HG03139 (cell line): ENCODE data around the gene FREM1.

Source experiments
- ATAC-seq: cut with Tn5 transposase; IDR thresholded peaks from one replicate; pipeline ENCODE4 v1.9.1; 2021; ENCODE audit not compliant: unreplicated experiment

The FREM1 gene

DNA sequence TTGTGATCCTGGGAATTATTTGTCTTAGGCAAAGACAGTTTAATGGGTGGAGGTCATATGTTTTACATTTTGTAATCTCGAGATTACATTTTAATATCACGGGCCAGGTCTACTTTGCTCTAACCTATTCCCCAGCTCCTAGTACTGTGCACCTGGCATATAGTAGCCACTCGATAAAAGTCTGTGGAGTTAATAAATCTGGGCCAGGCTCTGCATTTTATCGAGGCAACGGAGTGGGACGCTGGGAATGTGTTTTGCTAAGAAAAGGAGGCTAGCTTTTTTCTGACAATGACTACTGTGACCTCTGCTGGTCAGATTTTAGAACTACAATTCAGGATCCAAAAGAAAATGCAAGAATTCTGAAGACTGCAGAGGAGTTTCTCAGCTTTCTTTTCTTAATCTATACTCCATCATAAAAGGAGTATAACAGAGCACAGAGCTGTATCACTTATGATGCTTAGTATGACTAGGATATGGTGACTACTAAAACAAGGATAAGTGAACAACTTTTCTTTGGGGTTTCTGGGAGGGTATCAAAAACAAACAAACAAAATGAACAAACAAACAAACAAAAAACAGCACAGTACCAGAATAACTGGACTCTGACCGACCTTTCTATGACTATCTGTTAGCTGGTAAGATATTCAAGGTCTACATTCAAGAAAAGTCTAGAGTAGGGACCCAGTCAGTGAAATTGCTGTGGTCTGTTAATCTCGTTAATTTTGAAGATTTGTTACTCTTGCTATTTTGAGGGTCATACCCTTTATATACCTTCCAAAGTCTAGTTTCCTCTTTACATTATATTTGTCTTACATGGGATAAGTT, 141.6 kb downstream of the FREM1 start:
- no peak for ATAC-seq

DNA sequence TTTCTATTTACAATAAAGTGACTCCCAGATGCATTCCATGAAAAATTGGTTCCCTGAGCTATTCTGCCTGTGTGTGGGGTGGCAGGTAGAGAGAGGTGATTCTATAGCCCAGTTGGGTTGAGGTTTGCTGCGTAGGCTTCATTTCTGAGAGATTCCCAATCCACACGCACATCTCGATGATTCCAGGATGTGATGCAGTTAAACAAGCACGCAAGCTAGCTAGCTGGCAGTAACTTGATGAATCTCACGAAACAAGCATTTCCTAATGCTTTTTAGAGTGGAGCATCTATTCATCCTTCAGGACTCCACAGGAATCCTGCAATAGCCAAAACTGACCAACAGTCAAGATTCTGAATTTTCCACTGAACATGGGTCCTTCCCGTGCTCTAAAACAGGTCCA, 143.9 kb downstream of the FREM1 start:
- no peak for ATAC-seq

DNA sequence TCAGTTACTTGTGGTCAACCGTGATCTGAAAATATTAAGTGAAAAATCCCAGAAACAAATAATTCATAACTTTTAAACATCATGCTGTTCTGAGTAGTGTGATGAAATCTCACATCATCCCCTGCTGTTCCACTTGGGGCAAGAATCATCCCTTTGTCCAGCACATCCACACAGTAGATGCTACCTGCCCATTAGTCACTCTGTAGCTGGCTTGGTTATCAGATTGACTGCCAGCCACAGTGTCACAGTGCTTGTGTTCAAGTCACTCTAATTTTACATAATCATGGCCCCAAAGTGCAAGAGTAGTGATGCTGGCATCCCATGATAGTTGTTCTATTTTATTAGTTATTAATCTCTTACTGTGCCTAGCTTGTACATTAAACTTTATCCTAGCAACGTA, 148.6 kb downstream of the FREM1 start:
- ATAC-seq, result no peak

DNA sequence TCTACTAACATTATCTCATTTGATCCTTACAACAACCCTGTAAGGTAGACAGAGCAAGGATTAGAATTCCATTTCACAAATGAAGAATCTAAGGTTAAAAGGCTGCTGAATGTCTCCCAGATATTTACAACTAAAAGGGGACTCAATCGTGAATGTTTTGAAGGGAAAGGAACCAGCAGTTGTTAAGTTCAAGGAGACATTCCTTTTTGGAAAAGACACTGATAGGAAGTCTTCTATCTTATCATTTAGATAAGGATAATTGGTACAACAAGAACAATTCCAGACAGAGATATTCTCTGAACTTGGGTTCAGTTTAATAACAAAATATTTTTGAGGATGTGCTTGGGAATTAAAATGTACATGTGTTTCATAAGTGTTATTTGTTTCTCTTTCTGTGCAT, 150.2 kb downstream of the FREM1 start:
- no peak for ATAC-seq

DNA sequence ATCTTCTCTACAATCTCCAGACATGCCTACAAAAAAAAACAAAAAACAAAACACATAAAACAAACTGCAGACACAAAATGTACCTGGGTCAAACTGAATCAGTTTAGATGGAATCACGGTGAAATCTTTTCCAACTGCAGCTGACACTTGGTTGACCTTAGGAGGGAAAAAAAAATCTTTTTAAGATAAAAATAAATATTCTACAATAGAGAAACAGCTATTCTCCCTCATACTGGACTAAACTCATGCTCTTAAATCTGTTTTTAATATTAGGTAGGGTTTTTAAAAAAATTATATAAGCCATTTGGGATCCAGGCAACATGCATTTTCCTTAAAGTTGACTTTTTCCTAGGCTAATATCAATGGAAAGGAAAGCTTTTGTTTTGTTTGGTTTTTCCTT, 153.9 kb downstream of the FREM1 start:
- ATAC-seq, result no peak

DNA sequence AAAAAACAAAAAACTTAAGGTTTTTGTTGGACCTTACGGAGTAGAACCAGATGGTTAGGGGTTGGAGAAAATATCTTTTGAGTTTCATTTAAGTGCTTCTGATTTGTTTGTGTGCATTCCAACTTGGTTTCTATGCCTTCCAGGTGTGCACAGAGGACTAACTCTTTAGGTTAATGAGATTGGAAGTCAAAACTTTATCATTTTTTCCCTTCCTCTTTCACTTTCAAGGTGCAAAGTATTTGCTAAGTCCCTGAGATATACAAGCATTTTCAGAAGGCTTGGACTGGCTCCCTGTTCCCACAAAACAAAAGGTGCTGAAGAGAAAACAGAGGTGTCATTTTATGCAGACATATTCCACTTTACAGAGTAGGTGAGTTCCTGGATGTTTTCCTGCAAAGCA, 157.4 kb downstream of the FREM1 start:
- no peak for ATAC-seq

DNA sequence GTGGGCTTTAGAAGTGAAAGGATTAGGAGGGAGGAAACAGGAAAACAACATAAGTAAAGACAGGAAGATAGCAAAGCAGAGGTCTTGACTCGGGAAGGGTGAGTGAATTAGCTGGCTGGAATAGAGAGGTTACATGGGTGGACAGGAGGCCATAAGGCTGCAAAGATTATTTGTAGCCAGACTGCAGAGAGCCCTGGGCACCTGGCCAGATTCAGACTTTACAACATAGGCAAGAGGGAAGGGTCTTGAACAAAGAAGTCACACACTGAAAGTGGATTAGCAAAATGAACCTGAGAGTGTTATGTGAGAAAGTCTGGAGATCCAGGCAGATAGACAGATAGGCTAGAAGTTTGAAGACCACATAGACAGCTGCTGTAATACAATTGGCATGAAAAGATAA, 158.0 kb downstream of the FREM1 start:
- ATAC-seq, result no peak

DNA sequence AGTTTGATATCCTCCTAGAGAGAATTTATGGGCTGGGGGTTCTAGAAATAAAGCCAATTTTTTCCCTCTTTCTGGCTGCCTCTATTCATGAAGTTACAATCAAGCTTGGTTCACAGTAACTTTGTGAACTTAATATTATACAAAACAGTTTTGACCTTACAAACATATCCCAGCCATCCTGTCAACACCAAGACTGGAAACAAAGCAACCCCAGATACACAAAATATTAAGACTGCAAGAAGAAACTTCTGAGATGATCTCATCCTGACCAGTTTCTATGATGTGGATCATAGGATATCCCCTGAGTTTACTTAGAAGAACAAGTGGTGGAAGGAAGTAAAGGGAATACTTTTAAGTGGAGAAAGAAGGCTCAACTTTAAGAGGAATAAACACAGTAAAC, 159.4 kb downstream of the FREM1 start:
- ATAC-seq, result no peak

DNA sequence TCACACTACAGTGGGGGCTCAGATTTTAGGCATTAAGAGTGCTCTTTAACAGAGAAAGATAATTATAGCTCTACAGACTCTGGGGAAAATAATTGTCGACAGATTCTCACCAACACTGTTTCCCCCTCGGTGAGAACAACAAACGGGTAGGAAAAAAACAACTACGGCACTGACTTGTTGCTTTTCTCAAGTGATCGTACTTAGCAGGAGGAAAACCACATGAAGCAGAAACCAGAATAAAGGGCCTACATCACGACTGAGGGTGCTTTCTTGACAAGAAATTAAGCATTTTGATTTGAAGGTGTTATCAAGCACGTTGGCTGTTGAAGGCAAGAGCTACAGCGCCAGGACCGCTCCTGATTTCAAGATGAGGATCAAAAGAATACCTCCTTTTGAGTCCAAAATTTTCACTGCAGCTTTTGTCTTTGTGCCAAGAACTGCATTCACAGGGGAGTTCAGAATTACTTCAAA, 160.5 kb downstream of the FREM1 start:
- ATAC-seq, result no peak

DNA sequence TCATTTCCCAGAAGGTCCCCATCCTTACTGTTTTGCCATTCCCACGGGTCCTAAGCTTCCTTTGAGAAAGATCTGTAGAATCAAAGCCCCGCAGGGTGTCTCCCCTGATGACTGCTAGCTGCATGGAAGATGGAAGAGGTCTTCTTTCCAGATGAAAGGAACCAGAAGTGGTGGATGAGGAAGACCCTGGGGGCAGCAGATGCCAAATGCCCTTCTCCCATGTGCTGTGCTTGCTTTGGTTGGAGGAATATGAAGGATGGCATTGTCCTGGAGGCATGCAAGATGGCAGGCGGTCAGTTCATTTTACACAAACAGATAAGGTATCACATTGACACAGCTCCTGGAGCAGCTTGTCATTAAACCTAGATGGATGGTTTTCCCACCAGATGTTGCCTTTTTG, 161.9 kb downstream of the FREM1 start:
- ATAC-seq, result no peak

DNA sequence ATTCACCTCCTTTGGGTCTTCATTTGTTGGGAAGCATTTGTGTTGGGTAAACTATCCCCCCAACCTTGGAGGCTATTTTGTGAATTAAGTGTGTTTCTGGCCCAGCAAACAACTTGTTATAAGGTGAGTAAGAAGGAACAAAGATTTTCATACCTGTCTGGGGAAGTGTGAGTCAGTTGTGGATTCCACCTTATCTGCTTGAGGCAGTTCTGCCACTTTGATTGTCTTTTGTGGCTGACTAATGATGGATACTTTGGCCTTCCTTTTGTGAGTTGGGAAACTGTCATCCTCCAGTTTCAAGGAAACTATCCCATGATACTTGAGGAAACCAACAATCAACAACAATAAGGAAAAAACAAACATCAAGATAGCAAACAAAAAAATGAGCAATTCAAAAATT, 163.1 kb downstream of the FREM1 start:
- ATAC-seq, result no peak

DNA sequence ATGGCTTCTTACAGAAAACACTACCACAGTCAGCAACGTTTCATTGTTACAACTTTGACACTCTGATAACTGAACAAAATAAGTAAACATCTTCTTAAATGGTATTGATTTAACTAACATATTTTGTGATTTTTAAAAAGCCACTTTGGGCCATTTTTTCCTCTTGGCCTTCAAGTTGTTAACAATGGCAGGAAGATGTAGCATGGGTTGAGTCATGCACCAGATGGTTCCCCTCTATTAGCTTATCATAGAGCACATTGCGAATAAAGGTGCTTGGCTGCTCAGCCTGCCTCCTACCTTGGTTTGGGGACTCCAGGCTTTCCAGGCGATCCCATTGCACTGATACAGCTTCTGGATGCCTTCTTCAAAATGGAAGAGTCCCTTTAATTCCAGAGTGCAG, 163.6 kb downstream of the FREM1 start:
- no peak for ATAC-seq

DNA sequence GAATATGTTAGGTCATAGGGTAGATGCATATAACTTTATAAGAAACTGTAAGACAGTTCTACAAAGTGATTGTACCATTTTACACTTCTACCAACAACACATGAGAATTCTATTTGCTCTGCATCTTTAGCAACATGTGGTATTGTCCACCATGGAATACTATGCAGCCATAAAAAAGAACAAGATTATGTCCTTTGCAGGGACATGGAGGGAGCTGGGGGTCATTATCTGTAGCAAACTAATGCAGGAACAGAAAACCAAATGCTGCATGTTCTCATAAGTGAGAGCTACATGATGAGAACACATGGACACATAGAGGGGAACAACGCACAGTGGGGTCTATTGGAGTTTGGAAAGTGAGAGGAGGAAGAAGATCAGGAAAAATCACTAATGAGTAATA, 165.5 kb downstream of the FREM1 start:
- no peak for ATAC-seq

DNA sequence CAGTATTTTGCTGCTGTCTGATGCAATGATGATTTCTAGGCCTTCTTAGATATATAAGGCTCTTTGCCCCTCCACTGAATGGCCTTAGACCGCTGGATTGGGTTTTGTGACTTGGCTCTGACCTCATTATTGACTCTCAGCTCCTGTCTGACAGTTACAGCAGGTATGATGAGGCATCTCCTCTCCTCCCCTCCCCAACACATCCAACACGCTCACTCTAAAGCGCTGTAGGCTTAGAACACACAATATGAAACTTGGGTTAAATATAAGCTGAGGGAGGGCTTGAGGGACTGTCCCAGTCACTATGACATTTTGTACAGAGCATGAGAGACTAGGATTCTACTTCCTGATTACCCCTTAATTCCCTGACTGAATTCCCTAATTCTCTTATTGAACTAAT, 168.9 kb downstream of the FREM1 start:
- peak; percentile 89 for ATAC-seq

DNA sequence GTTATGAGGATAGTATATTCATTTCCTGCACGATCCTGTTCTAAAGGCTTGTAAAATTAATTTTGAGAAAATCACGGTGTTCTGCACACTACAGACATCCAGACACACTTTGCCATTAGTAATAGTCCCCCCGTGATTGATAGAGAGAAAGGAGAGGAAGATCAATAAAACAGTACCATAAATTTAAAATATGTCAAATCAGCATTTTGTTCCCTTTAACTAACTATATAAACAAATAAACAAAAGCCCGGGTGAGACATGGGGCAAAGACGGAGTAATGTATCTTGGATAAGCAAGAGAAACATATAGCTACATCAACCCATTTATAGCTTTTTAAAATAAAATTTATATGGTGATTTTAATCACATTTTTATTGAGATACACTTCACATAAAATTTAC, 177.1 kb downstream of the FREM1 start:
- no peak for ATAC-seq

DNA sequence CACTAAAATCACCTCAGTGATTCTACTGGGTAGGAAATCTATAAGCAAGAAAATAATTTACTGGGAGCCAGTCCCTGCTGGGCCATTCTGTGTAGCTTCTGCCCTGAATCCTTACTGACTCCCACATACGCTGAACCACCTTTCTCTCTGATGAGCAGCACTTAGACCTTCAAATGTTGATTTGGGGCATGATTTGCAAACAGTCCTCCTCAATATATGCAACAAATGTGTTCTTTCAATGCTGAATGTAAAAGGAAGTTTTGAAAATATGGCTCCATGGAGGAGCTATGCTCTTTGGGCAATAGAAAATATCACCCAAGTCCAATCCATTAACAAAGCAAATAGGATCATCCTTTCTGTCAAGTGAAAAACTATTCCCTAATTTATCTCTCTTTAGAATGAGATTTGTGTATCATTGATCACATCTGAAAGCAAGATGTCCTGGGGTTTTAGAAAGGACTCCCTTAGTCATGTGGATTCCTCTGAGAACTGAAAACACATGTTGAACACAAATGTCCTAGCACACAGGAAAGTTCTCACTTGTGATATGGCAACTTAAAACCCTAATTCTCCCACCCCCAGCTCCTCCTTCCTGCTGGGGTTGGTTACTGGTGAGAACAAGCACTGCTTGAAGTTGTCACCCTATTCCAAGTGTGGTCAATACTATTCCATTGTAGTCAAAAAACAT, 178.8 kb downstream of the FREM1 start:
- no peak for ATAC-seq

DNA sequence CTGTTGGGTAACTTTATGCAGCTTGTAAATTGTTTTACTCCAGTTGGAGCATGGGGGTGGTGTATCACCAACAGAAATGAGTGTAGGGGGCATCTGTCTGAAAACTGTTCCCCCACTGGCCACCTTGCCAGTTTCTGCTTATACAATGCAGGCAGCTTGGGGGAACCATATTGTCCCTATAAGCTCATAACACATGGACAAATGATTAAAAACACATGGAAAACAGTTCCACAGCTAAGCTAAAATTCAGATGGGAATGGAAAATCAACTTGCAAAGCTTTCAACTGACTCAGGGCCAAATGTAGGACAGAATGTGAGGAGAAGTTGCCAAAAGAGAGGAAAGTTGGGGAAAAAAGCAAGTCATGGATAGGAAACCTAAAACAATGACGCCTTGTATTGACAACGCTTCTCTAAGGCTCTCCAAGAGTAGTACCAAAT, 179.7 kb downstream of the FREM1 start:
- ATAC-seq, result no peak

DNA sequence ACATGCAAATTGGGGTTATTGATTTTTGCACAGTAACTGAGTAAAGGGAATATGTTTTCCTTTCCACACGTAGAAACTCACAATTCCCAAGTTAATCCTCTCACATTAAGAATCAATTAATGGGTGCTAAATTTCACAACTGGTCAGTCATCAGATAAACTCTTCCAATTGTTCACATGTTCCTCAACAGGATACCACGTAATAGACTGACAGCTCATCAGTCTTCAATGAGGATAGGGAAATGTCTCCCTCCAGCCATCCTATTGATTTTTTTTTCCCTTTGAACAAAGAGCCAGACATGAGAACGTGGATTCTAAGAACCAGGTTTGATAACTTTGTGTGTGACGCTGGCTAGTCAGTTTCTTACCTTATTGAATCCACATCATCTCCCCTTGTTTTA, 186.9 kb downstream of the FREM1 start:
- no peak for ATAC-seq

DNA sequence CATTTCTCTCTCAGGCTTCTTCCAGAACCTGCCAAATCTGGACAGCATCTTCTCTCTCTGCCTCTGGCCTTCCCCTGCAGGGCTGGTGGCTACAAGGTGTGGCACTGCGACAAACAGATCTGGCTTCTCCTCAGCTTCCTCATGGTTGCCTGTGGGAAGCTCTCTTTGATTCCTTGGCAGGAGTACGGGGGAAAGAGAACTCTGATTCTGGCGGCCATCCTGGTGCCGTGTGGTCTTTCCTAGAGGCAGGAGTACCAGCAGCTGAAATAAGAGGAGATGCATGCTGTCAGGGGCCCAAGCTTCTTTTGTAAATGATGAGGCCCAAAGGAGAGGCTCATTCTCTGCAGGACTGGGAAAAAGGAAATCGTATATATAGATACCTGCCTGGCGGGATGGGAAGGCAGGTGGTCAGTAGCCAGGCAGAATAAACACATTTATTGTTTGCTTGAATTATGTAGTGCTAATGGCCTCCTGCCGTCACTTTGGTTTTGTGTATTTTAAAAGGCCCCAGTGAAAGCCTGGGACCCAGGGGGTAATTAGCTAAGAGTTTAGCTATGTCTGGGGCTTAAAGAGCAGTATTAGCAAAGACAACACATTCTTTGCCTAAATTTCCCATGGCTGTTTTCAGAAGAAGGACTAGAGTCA, 187.7 kb downstream of the FREM1 start, which contains the start of gene CER1:
Gene CER1, minus strand, starts transcription at position 343 of the 645 bp plus-strand sequence. Its CDS starts 61 bp downstream, at position 282.
- ATAC-seq, result no peak

DNA sequence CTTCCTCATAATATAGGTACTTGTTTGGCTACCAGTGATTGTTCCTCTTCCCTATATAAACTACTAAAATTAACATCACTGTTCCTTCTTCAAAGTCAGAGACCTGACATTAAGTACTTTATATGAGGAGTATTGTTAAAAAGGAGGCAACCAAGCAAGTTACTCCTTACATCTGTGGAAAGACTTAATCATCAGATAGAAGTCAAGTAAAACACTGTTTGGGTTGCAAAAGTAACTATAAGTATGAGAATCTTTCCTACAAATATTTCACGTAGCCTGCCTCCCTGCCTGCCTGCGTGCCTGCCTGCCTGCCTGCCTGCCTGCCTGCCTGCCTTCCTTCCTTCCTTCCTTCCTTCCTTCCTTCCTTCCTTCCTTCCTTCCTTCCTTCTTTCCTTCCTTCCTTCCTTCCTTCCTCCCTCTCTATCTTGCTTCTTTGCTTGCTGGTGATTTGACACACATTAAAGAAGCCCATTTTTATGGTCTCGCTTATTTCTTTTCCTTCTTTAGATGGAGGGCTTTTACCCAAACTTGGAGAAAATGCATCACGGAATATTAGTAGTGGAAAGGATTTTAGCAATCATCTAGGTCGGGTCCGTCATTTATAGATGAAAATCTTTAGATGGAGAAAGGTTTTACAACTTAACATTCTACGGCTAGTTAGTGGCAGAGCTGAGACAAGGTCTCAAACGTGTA, 190.9 kb downstream of the FREM1 start:
- ATAC-seq, result no peak

DNA sequence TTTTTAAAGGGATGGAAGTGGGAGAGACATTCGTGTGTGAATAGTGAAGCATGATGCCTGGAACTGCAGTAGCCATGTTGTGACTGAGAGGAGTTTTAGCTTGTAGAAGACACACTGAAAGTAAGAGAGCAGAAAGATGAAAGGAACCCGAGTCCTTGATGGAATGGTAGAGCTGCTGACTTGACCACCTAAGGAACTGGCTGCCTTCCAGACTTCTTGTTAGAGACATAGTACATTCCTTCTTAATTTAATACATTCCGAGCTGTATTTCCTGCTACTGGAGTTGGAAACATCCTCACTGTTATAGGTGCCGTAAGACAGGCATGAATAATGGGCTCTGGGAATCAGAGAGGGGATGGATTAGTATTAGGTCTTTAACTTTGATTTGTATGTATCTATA, 195.1 kb downstream of the FREM1 start:
- ATAC-seq, result no peak
